Hepatocyte (in vitro differentiated cells): ENCODE data around the gene ADAMTS7. TPM values are rescaled to one million over a fixed set of nuclear protein-coding genes. Genes with fewer than 3 reads are reported as not detected.
A peak's percentile ranks its signal among the peaks of the same experiment; 100 is the strongest.
"Not testable (repeated sequence)": the region's sequence is repeated elsewhere in the genome, so short reads cannot be mapped to it uniquely, and the experiment has no call there.

ENCODE experiments used
- DNase-seq: peaks from one replicate; pipeline ENCODE4 v3.0.0-alpha.2; 2016; ENCODE audit warnings: low spot score
- H2AFZ ChIP-seq: fragments of 200-600 bp; sonication (generic); 2 replicates; pipeline ENCODE4 v1.6.0; 2016; ENCODE audit warnings: antibody characterized with exemption, mild to moderate bottlenecking
- H3K27ac ChIP-seq: fragments of 200-600 bp; sonication (generic); 2 replicates; pipeline ENCODE4 v1.5.1; 2016; ENCODE audit warnings: mild to moderate bottlenecking
- H3K27me3 ChIP-seq: fragments of 200-600 bp; sonication (generic); 2 replicates; pipeline ENCODE4 v1.6.1; 2016
- H3K36me3 ChIP-seq: fragments of 200-600 bp; sonication (generic); replicated peaks from 2 replicates; pipeline ENCODE4 v1.5.1; 2016; ENCODE audit warnings: low read depth; ENCODE audit not compliant: insufficient read depth
- H3K4me1 ChIP-seq: fragments of 200-600 bp; sonication (generic); 2 replicates; pipeline ENCODE4 v1.5.1; 2016; ENCODE audit warnings: mild to moderate bottlenecking, moderate library complexity; ENCODE audit not compliant: insufficient read depth
- H3K4me2 ChIP-seq: fragments of 200-600 bp; sonication (generic); 2 replicates; pipeline ENCODE4 v1.6.0; 2016
- H3K4me3 ChIP-seq: fragments of 200-600 bp; sonication (generic); 2 replicates; pipeline ENCODE4 v1.5.1; 2016; ENCODE audit warnings: mild to moderate bottlenecking
- H3K79me2 ChIP-seq: fragments of 200-600 bp; sonication (generic); 2 replicates; pipeline ENCODE4 v1.6.0; 2017; ENCODE audit warnings: mild to moderate bottlenecking
- H3K9me2 ChIP-seq: fragments of 200-600 bp; sonication (generic); replicated peaks from 2 replicates; pipeline ENCODE4 v1.6.0; 2017; ENCODE audit warnings: mild to moderate bottlenecking; ENCODE audit not compliant: insufficient read depth
- H3K9me3 ChIP-seq: fragments of 200-600 bp; sonication (generic); 2 replicates; pipeline ENCODE4 v1.5.1; 2016; ENCODE audit warnings: low read depth, mild to moderate bottlenecking
- H4K20me1 ChIP-seq: fragments of 200-600 bp; sonication (generic); 2 replicates; pipeline ENCODE4 v1.6.0; 2016; ENCODE audit warnings: mild to moderate bottlenecking; ENCODE audit not compliant: insufficient read depth, poor library complexity, severe bottlenecking
- CTCF ChIP-seq: fragments of 200-600 bp; sonication (generic); IDR thresholded peaks from 2 replicates; pipeline ENCODE4 v1.5.1; 2016; ENCODE audit warnings: antibody characterized with exemption, mild to moderate bottlenecking; ENCODE audit not compliant: poor library complexity
- EZH2 ChIP-seq: fragments of 200-600 bp; sonication (generic); IDR thresholded peaks from 2 replicates; pipeline ENCODE4 v1.6.1; 2016; ENCODE audit warnings: antibody characterized with exemption, mild to moderate bottlenecking, borderline replicate concordance
- EZH2phosphoT487 ChIP-seq: fragments of 200-600 bp; sonication (generic); IDR thresholded peaks from one replicate; pipeline ENCODE4 v1.6.1; 2018; ENCODE audit warnings: antibody characterized with exemption, mild to moderate bottlenecking, low read depth, moderate library complexity; ENCODE audit not compliant: unreplicated experiment, severe bottlenecking
- WGBS: methylation state at CpG from one replicate; pipeline ENCODE4 v1.1.6; 2016; ENCODE audit warnings: low lambda C conversion rate; ENCODE audit errors: missing lambda C conversion rate; 5-methylcytosine and 5-hydroxymethylcytosine counted together
- polyA plus RNA-seq: library from polyadenylated mRNA; unstranded; fragments of >200 nt; fragmentation: Nextera tagmentation; extraction: Ambion mirVana; gene quantifications from 2 replicates; pipeline ENCODE4 v1.2.1, GENCODE V29; 2016
- total RNA-seq: library from RNA; depleted of rRNA; stranded (reverse); fragments of >200 nt; gene quantifications from 2 replicates; pipeline ENCODE4 v1.2.3, GENCODE V29; 2014

Gene ADAMTS7
- total and polyA plus RNA-seq, 2 experiments from 2014 or later = 12.1 to 14.7 TPM

GRCh38 chr15:78757636-78757905 lies 53.7 kb downstream of the ADAMTS7 start:
- Histone ChIP-seq H3K36me3 (no peaks in the 10 kb centered on the region), H3K9me2 (no peaks in the 10 kb centered on the region), H3K4me2 (no peak overlapping the region), H2AFZ (no peak overlapping the region), H3K4me1 (peaks cover 3% of the 10 kb centered on the region), H3K27ac (no peak overlapping the region), H3K4me3 (no peak overlapping the region), H3K79me2 (no peaks in the 10 kb centered on the region), H3K27me3 (no peaks in the 10 kb centered on the region), H3K9me3 (no peaks in the 10 kb centered on the region), H4K20me1 (no peaks in the 10 kb centered on the region)
- DNase-seq = no peak
- TF ChIP-seq EZH2 (no peak), CTCF (no peak), EZH2phosphoT487 (no peak)
- WGBS = 90% methylated on average over 10 of the region's 10 CpGs

- H3K27me3 ChIP-seq, DNase-seq, H3K4me2 ChIP-seq, H3K79me2 ChIP-seq, H3K9me2 ChIP-seq, H2AFZ ChIP-seq, H3K36me3 ChIP-seq, H3K4me1 ChIP-seq, H3K4me3 ChIP-seq, H3K9me3 ChIP-seq, H4K20me1 ChIP-seq, H3K27ac ChIP-seq: not testable (repeated sequence)
- WGBS = 75% methylated on average over 23 of the region's 25 CpGs
Observed at GRCh38 chr15:78756781-78757635, 54.3 kb downstream of the ADAMTS7 start.

- H4K20me1 ChIP-seq, H3K4me3 ChIP-seq, H3K27ac ChIP-seq, H3K9me3 ChIP-seq, H3K27me3 ChIP-seq, H3K4me2 ChIP-seq, H2AFZ ChIP-seq, H3K36me3 ChIP-seq, H3K9me2 ChIP-seq, DNase-seq, H3K79me2 ChIP-seq, H3K4me1 ChIP-seq: not testable (repeated sequence)
- 58% methylated on average over 13 of the region's 13 CpGs for WGBS
- peak; percentile 34 for TF ChIP-seq CTCF
Observed at GRCh38 chr15:78755900-78756591, 55.2 kb downstream of the ADAMTS7 start.

- not testable (repeated sequence) for H3K27ac ChIP-seq, H3K36me3 ChIP-seq, DNase-seq, H3K4me1 ChIP-seq, H3K4me2 ChIP-seq, H3K9me2 ChIP-seq, H3K79me2 ChIP-seq, H2AFZ ChIP-seq, H3K4me3 ChIP-seq, H3K9me3 ChIP-seq, H3K27me3 ChIP-seq, H4K20me1 ChIP-seq
- whole genome bisulfite sequencing = 73% methylated on average over 13 of the region's 14 CpGs
Observed at GRCh38 chr15:78754637-78755280, 56.5 kb downstream of the ADAMTS7 start.

- H2AFZ ChIP-seq, H4K20me1 ChIP-seq, H3K27ac ChIP-seq, H3K27me3 ChIP-seq, H3K4me3 ChIP-seq, H3K9me3 ChIP-seq, H3K79me2 ChIP-seq, H3K4me1 ChIP-seq, H3K36me3 ChIP-seq, H3K9me2 ChIP-seq, H3K4me2 ChIP-seq, DNase-seq: not testable (repeated sequence)
- 89% methylated on average over 10 of the region's 10 CpGs for WGBS
Observed at GRCh38 chr15:78753751-78754535, 57.3 kb downstream of the ADAMTS7 start.

GRCh38 chr15:78753359-78753659 lies 58.0 kb downstream of the ADAMTS7 start:
- H3K4me1 ChIP-seq, H3K27ac ChIP-seq, H3K9me2 ChIP-seq, H3K4me3 ChIP-seq, H4K20me1 ChIP-seq, H3K27me3 ChIP-seq, H3K9me3 ChIP-seq, H3K4me2 ChIP-seq, H2AFZ ChIP-seq, DNase-seq, H3K36me3 ChIP-seq, H3K79me2 ChIP-seq: not testable (repeated sequence)
- 85% methylated on average over 7 of the region's 7 CpGs for WGBS
